Mammary epithelial cell (primary cell): Measurements from ENCODE around the gene KLHL29.

Experiments used
- CTCF ChIP-seq, 2 donors: IDR thresholded peaks in 1 of 2; conservative IDR thresholded peaks in 1 of 2; 2 replicates each; pipeline ENCODE4 v1.5.1; 2011 to 2012; ENCODE audit warnings: inconsistent platforms in 2 of 2, low read length in 2 of 2, mild to moderate bottlenecking in 2 of 2, control low read depth in 1 of 2, low read depth in 1 of 2; ENCODE audit not compliant: insufficient read depth in 1 of 2; ENCODE audit errors: extremely low read depth in 1 of 2
- EZH2 ChIP-seq: IDR thresholded peaks from 2 replicates; pipeline ENCODE4 v1.6.1; 2012; ENCODE audit warnings: low read length, inconsistent platforms, borderline replicate concordance

- TF ChIP-seq CTCF (conservative IDR thresholded peaks at IDR 0.05 in 1 of 2, IDR thresholded peaks at IDR 0.05 in 1 of 2; ENCODE audit: extremely low read depth in 1 of 2, insufficient read depth in 1 of 2, low read depth in 1 of 2, low read length in 2 of 2) (no peak), EZH2 (no peak)
These were observed 307.3 kb downstream of the KLHL29 start for GRCh38 chr2:23692263-23692662.
